NCI-H345 (cell line): ENCODE measurements around the gene ZNF766.
"Not testable (repeated sequence)": the region's sequence is repeated elsewhere in the genome, so short reads cannot be mapped to it uniquely, and the experiment has no call there.

Experiments
- DNase-seq: peaks from one replicate; lab custom pipeline; 2025; lab: John Stamatoyannopoulos, UW

ZNF766 gene

DNA sequence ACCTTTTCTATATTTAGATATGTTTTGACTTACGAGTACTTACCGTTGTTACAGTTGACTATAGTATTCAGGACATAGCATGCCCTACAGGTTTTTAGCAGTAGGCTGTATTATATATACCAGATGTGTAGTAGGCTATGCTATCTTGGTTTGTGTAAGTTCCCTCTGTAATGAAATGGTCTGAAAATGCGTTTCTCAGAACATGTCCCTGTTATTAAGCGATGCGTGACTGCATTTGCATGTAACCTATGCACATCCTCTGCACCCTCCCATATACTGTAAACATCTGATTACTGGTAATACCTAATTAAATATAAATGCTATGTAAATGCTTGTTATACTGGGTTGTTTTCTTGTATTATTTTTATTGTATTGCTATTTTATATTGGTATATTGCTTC is 6.6 kb downstream of the ZNF766 start:
- DNase-seq, result no peak

DNA sequence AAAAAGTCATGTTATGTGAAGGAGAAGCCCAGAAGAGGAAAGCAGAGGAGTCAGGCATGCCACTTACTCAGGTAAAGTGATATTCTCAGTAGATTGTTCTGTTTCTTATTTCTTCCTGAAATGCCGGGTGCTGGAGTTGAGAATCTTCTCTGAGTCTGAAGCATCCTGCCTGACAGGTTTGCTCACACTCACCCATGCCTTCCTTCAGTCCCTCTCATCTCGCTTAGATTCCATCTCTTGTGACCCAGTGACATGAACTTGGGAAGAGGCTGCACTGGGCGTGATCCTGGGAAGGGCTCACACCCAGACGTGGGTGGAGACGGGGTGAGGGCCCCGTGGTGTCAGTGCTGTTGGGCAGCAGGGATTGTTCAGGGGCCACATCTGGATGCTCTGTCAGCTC is 8.1 kb downstream of the ZNF766 start:
- DNase-seq, result no peak

DNA sequence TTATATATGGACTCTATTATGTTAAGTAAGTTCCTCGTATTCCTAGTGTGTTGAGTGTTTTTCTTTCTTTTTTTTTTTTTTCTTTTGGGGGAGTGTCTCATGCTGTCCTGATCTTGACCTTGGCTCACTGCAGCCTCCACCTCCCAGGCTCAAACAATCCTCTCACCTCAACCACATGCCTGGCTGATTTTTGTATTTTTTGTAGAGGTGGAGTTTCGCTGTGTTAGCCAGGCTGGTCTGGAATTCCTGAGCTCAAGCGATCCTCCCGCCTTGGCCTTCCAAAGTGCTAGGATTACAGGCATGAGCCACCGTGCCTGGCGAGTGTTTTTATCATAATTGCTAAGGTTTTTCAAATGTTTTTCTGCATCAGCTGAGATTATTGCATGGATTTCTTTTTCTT is 16.9 kb downstream of the ZNF766 start:
- DNase-seq, result no peak

DNA sequence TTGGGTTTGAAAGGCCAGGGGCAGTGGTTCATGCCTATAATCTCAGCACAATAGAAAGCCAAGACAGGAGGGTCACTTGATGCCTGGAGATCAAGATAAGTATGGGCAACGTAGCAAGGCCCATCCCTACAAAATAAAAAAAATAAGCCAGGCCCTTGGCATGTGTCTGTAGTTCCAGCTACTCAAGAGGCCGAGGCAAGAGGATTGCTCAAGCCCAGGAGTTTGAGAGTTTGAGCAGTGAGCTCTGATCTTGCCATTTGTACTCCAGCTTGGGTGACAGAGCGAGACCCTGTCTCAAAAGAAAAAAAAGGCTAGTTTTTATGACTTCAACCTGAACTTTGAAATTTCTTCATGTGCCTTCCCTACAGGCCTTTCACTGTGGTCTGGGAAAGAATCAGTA is 22.4 kb downstream of the ZNF766 start:
- no peak for DNase-seq

DNA sequence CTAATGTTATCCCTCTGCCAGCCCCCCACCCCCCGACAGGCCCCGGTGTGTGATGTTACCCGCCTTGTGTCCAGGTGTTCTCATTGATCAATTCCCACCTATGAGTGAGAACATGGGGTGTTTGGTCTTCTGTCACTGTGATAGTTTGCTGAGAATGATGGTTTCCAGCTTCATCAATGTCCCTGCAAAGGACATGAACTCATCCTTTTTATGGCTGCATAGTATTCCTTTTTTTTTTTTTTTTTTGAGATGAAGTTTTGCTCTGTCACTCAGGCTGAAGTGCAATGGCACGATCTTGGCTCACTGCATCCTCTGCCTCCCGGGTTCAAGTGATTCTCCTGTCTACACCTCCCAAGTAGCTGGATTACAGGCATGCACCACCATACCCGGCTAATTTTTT is 23.6 kb downstream of the ZNF766 start:
- not testable (repeated sequence) for DNase-seq

DNA sequence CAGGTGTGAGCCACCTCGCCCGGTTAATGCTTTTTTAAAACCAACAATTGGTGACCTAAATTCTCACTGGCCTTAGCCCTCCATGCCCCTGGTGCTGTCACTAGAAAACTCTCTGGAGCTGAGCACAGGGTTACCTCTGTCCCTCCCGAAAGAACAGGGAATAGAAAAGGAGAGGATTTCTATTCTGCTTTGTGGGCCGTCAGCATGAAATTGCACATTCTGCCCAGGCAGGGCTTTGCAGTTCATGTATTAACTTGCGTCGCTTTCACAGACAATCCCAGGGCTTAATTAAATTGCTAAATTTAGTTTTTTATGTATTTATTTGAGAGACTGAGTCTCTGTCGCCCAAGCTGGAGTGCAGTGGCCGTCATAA is 27.0 kb downstream of the ZNF766 start:
- DNase-seq, result no peak

DNA sequence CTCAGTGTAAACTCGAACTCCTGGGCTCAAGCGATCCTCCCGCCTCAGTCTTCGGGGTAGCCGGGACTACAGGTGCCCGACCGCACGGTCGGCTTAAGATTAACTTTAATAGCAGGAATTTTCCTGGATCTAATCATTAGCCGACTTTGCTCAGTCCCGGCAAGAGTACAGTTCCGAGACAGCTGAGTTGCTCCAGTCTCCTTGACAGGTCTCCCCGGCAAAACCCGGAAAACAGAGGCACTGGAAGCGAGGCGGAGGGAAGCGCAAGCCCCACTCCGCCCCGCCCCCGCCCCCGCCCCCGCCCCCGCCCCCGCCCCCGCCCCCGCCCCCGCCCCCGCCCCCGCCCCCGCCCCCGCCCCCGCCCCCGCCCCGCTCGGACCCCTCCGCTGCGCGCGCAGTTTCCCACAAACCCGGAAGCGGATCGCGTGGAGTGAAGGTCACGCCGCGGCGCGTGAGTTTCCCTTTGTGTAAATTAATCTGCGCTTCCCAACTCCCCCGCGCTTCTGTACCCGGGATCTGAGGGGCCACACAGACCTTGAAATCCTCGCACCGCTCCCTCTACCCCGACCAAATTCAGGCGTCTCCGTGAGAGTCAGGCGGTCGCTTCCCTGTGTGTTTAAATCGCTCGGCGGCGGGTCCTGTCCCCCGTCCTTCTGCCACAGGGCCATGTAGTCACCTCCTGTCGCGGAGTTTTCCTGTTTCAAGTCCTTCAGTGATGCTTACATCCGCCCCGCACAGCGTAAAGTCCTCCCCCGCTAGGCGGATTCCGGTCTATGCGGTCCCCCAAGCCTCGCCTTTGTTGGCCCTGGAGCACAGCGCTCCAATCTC is 27.6 kb downstream of the ZNF766 start, which contains the start of gene ZNF480:
Gene ZNF480 (plus strand): TSS at position 397 of the 828 bp plus-strand sequence. CDS start 3,244 bp downstream, outside the sequence.
- DNase-seq, result peak; percentile 83

DNA sequence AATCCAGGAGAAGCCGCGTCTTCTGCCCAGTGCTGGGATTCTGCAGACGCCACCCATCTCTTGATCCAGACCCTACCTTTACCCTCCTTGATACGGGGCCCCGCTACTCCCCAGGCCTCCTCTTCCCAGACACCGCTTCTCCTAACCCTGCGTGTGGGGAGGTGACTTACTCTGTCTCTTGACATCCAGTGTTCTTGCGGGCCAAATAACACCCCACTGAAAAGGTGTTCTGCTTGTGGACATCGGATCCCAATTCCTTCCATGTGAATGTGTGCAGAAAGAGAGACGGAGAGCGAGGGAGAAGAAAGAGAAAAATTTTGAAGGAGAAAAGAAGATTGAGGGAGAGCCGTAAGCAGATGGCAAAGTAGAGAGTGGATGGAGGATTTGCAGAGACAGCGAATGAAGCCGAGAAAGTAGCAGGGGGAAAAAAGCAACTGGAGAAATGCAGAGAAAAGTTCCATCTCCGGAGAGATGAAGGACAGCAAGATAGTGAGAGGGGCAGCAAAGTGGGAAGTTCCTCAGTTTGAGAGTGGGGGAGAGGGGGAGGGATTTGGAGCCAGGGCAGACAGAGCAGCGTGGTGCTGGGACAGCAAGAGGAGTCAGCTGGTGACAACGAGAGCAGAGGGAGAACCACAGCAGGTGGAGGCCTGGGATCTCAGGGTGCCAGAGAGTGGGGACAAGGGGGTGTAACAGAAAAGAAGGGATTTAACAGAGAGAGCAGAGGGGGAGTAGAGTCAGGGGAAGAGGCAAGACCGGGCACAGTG is 28.4 kb downstream of the ZNF766 start:
- peak; percentile 30 for DNase-seq

DNA sequence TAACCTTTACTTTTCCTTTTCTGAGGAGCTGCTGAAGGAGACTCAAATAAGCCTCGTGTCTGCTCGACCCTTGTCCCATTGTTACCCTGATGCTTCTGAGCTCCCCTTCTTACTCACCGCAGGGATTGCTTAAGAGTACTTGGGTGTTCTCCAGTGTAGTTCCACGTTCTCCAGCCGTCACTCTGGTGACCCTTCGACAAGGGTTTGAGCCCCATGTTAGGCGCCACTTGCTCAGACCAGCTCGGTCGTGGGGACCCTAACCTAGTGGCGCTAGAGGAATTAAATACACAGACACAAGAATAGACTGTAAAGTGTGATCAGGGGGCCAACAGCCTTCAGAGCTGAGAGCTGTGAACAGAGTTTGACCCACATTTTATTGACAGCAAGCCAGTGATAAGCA is 37.9 kb downstream of the ZNF766 start:
- DNase-seq, result no peak

DNA sequence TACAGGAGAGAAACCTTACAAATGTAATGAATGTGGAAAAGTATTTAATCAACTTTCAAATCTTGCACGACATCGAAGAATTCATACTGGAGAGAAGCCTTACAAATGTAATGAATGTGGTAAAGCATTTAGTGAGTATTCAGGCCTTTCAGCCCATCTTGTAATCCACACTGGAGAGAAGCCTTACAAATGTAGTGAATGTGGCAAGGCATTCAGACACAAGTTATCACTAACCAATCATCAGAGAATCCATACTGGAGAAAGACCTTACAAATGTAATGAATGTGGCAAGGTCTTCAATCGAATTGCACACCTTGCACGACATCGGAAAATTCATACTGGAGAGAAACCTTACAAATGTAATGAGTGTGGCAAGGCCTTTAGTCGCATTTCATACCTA is 53.0 kb downstream of the ZNF766 start:
- no peak for DNase-seq

DNA sequence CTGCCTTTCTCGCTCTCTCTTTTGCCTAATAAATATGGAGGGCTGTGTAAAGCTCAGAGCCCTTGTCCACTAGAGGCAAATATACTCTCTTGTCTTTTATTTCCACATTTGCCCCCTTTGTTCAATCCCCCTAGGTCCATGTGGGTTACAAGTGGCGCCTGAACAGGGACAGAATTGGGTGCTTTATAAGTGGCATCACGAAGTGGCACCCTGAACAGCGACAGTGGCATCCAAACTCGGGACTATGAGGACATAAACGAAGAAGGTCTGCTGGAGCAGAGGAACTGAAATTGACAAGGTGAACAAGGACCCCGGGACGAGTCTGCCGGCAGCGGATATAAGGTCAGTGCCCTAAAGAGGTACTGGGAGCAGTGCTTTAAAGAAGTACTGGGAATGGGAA is 62.4 kb downstream of the ZNF766 start:
- DNase-seq, result no peak

DNA sequence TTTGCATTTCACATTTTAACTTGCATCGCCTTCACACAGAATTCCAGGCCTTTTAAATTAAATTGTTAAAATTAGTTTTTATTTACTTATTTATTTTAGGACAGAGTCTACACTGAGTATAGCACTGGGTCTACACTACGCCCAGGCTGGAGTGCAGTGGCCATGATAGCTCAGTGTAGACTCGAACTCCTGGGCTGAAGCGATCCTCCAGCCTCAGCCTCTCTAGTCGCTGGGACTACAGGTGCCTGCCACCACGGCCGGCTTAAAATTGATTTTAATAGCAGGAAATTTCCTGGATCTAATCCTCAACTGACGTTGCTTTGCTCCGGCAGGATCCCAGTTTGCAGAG is 66.4 kb downstream of the ZNF766 start:
- DNase-seq, result no peak

DNA sequence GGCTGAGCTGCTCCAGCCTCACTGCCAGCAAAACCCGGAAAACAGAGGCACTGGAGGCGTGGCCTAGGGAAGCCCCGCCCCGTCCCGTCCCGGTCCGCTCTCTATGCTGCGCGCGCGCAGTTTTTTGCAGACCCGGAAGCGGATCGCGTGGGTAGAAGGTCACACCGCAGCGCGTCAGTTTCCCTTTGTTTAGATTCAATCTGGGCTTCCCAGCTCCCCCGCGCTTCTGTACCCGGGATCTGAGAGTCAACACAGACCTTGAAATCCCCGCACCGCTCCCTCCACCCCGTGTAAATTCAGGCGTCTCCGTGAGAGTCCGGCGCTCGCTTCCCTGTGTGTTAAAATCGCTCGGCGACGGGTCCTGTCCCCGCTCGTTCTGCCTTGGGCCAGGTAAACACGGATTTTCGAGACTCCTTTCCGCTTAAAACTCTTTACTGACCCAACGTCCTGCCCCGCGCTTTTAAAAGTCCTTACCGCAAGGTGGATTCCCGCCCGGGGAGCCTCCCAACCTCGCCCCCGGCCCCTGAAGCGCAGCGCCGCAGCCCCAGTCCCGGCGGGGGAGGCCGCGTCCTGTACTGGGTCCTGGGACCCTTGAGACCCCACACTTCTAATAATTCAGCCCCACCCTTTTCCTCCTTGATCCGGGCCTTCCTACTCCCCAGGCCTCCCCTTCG is 66.9 kb downstream of the ZNF766 start, which contains the start of gene ZNF610:
Gene ZNF610 (plus strand): TSS at position 127 of the 674 bp plus-strand sequence. CDS start 12,930 bp downstream, outside the sequence.
- peak; percentile 88 for DNase-seq

DNA sequence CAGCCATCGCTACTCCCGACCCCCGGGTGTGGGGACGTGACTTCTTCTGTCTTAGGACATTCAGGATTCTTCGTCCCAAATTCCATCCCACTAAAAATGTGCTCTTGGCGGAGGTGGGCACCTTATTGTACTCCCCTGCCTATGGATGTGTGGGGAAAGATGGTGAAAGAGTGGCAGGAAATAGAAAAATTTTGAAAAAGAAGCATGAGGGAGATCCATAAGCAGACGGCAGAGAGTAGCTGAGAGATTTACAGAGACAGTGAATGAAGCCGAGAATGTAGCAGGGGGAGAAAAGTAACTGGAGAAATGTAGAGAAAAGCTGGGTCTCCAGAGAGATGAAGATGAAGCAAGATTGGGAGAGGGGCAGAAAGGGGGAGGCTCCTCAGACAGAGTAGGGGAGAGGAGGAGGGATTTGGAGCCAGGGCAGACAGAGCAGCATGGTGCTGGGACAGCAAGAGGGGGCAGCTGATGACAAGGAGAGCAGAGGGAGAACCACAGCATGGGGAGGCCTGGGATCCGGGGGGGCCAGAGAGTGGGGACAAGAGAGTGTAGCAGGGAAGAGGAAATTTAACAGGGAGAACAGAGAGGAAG is 67.5 kb downstream of the ZNF766 start:
- no peak for DNase-seq

DNA sequence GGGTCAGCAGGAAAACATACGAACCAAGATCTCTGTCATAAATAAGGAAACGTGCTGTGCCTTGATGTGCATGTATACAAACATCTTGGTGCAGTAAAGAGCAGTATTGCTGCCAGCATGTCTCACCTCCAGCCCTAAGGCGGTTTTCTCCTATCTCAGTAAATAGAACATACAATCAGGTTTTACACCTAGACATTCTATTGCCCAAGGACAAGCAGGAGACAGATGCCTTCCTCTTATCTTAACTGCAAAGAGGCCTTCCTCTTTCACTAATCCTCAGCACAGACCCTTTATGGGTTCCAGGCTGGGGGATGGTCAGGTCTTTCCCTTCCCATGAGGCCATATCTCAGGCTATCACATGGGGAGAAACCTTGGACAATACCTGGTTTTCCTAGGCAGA is 69.6 kb downstream of the ZNF766 start:
- DNase-seq, result not testable (repeated sequence)

DNA sequence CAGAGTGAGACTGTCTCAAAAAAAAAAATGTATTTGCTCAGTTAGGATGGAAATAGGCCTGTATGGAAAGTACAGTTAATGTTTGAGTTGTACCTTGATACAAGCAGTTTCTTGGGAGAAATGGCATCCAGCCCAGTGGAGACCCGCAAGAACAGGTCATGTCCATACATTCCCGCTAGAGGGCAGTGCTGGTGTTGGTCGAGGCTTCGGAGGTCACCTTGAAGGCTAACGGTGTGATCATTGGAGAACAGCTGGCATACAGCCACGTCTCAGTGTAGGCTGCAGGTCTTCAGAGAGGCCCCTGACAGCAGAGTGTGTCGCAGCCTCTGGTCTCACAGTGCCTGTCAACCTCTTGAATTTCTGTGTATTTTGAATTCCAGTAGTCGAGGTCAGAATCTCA is 74.2 kb downstream of the ZNF766 start:
- peak; percentile 52 for DNase-seq

DNA sequence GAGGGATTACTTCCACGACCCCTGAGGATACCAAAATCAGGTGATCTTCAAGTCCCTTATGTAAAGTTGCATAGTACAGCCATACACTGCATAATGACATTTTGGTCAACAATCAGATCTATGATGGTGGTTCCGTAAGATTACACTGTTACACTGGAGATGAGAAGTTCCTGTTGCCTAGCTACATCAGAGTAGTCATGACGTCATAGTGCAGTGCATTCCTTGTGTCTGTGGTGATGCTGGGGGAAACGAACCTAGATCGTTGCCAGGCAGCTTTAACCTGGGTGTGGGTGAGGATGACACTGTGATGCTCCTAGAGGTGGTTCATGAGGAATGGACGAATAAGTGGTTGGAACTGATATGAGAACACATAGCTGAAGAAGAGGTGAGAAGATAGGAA is 75.8 kb downstream of the ZNF766 start:
- no peak for DNase-seq
